ENCODE results near the gene CYP2D6. TPM values are rescaled to one million over a fixed set of nuclear protein-coding genes. Genes with fewer than 3 reads are reported as not detected.

Gene CYP2D6
- total and polyA plus RNA-seq, 4 donors = 23.8 to 486 (median 205) TPM

GRCh38 chr22:42101199-42101598 is 29.4 kb downstream of the CYP2D6 start:
- 99% methylated on average over 3 of the region's 3 CpGs for WGBS
- no peak for DNase-seq (ENCODE audit: low spot score)
- H3K36me3 ChIP-seq (ENCODE audit: control insufficient read depth in 4 of 4, insufficient read depth in 3 of 4, low read depth in 1 of 4, low read length in 3 of 4) = peaks cover 0 to 4% (median 3%) of the 10 kb centered on the region in 4 donors

More at GRCh38 chr22:42101199-42101598, 29.4 kb downstream of the CYP2D6 start:
- Histone ChIP-seq H3K4me1 (ENCODE audit: control insufficient read depth in 4 of 4, insufficient read depth in 4 of 4, low read length in 3 of 4) (no peaks in the 10 kb centered on the region), H3K4me3 (ENCODE audit: low read depth in 1 of 3, low read length in 3 of 3) (no peak overlapping the region), H3K9ac (ENCODE audit: low read depth in 1 of 2, low read length in 2 of 2) (no peak overlapping the region), H3K9me3 (ENCODE audit: control insufficient read depth in 4 of 4, low read length in 3 of 4) (peaks cover 3 to 17% (median 9%) of the 10 kb centered on the region in 4 donors), H3K27me3 (ENCODE audit: control insufficient read depth in 4 of 4, insufficient read depth in 4 of 4, low read length in 3 of 4) (no peaks in the 10 kb centered on the region), H3K27ac (ENCODE audit: low read depth in 1 of 2, low read length in 2 of 2) (no peak overlapping the region)
- no peak for TF ChIP-seq JUND (IDR thresholded peaks at IDR 0.05)
- no peak for TF ChIP-seq RXRA (IDR thresholded peaks at IDR 0.05)
- no peak for TF ChIP-seq MAX (IDR thresholded peaks at IDR 0.05)
- no peak for TF ChIP-seq FOXA1 (IDR thresholded peaks at IDR 0.05)
- TF ChIP-seq HNF4A (conservative IDR thresholded peaks at IDR 0.05) = no peak
- TF ChIP-seq RAD21 (IDR thresholded peaks at IDR 0.05) = no peak
- TF ChIP-seq HNF4G (IDR thresholded peaks at IDR 0.05) = no peak
- TF ChIP-seq, protein P1, sequence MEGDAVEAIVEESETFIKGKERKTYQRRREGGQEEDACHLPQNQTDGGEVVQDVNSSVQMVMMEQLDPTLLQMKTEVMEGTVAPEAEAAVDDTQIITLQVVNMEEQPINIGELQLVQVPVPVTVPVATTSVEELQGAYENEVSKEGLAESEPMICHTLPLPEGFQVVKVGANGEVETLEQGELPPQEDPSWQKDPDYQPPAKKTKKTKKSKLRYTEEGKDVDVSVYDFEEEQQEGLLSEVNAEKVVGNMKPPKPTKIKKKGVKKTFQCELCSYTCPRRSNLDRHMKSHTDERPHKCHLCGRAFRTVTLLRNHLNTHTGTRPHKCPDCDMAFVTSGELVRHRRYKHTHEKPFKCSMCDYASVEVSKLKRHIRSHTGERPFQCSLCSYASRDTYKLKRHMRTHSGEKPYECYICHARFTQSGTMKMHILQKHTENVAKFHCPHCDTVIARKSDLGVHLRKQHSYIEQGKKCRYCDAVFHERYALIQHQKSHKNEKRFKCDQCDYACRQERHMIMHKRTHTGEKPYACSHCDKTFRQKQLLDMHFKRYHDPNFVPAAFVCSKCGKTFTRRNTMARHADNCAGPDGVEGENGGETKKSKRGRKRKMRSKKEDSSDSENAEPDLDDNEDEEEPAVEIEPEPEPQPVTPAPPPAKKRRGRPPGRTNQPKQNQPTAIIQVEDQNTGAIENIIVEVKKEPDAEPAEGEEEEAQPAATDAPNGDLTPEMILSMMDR (IDR thresholded peaks at IDR 0.05; ENCODE audit: low read depth, low read length, missing input control) = no peak
- TF ChIP-seq GABPA (IDR thresholded peaks at IDR 0.05 in 1 of 2, conservative IDR thresholded peaks at IDR 0.05 in 1 of 2) = no peak
- no peak for TF ChIP-seq ZBTB33 (IDR thresholded peaks at IDR 0.05)
- TF ChIP-seq SP1 (IDR thresholded peaks at IDR 0.05) = no peak
- TF ChIP-seq ATF3 (IDR thresholded peaks at IDR 0.05) = no peak
- no peak for TF ChIP-seq EGR1 (IDR thresholded peaks at IDR 0.05; ENCODE audit: low read depth in 2 of 2)
- TF ChIP-seq NR2F2 (IDR thresholded peaks at IDR 0.05) = no peak
- TF ChIP-seq TAF1 (conservative IDR thresholded peaks at IDR 0.05) = no peak
- no peak for TF ChIP-seq YY1 (IDR thresholded peaks at IDR 0.05)
- no peak for TF ChIP-seq FOXA2 (IDR thresholded peaks at IDR 0.05)
- TF ChIP-seq REST (IDR thresholded peaks at IDR 0.05) = no peak
